HG03354 (cell line): Measurements from ENCODE around the gene PAN2.
"Not testable (repeated sequence)": the region's sequence is repeated elsewhere in the genome, so short reads cannot be mapped to it uniquely, and the experiment has no call there.

Experiments
- ATAC-seq: cut with Tn5 transposase; IDR thresholded peaks from one replicate; pipeline ENCODE4 v1.9.1; 2021; ENCODE audit warnings: mild to moderate bottlenecking; ENCODE audit not compliant: unreplicated experiment, poor library complexity, severe bottlenecking

Gene PAN2

DNA sequence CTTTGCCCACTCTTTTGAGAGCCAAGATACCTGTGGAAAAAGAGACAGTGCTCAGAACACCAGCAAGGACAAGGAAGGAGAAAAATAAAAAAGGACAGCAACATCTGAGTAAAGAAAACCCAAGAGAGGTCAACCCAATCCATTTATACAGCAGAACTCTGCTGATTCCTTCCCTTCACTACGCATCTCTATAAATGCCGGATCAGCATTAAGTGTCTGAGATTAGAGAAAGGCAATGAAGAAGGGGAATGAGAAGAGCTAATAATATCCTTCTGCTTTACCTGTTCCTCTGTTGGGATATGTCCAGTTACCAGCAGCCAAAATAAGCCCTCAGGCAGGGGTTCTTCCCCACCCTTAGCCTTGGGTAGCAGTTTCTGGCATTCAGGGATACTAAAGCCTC is 51.2 kb downstream of the PAN2 start:
- no peak for ATAC-seq

DNA sequence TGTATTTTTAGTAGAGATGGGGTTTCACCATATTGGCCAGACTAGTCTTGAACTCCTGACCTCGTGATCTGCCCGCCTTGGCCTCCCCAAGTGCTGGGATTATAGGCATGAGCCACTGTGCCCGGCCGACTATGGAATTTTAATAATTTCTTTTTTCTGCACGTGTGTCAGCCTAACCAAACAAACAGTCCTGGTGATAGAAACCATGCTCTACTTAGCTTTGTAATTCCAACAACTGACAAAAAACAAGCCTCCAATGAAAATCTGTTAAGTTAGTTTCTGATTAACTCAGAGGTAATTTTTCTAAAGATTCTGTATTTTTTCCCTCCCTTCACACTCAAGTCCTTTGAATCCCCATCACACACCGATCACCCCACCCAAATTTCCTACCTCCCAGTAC is 51.8 kb downstream of the PAN2 start:
- no peak for ATAC-seq

DNA sequence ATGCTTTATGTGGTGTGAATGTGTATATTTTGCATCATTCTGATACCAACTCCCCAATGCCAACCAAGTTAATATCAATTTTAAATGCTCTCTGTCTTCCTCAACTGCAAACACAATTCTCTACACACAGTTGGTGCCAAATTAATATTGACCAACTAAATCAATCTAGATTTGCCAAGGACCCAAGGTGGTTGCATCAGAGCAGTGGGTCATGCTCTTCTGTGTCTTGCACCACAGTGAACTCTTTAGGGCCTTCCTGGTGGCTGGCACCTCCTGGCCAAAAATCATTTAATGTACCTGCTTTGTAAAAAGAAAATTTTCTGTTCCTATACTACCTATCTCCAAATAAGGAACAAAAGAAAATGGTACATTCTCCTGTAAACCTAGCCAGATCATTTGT is 53.0 kb downstream of the PAN2 start:
- no peak for ATAC-seq

DNA sequence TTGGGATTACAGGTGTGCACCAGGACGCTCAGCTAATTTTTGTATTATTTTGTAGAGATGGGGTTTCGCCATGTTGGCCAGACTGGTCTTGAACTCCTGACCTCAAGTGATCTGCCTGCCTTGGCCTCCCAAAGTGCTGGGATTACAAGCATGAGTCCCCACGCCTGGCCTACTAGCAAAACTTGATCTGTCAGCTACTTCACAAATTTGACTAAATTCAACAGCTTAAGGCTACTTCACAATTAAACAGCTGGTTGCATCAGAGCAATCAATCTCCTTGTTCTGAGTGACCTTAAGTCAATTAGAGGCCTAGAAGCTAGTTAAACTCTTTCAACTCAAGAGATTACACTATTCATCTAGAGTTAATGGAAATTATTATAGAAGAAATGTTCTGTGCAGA is 54.9 kb downstream of the PAN2 start:
- ATAC-seq: no peak

DNA sequence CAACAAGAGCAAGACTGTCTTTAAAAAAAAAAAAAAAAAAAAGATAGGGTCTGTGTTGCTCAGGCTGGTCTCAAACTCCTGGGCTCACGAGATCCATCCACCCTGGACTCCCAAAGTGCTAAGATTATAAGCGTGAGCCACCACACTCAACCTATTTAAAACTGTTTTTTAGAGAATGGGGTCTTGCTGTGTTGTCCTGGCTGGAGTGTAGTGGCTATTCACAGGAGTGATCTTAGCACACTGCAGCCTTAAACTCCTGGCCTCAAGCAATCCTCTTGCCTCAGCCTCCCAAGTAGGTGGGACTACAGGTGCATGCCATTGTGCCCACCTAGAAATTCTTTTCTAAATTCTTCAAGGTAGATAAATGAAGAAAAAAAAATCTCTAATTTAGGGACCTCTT is 59.5 kb downstream of the PAN2 start:
- no peak for ATAC-seq

DNA sequence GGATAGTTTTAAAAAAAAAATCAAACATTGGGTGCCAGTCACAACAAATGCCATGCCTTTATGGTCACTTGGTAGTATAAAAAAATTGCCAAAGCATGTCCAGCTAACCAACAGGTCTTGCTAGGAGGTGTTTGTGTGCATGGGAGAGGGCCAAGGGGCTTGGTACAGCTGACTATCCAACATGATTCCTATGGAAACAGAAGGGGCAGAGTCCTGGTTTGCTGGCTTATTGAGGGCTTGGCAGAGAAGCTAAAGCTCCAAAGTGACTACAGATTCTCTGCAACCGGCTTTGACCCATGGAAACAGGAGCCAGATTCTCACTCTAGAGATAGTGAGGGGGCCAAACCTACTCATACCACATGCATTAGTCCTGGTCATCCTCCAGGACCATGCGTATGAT is 61.3 kb downstream of the PAN2 start:
- ATAC-seq: not testable (repeated sequence)

DNA sequence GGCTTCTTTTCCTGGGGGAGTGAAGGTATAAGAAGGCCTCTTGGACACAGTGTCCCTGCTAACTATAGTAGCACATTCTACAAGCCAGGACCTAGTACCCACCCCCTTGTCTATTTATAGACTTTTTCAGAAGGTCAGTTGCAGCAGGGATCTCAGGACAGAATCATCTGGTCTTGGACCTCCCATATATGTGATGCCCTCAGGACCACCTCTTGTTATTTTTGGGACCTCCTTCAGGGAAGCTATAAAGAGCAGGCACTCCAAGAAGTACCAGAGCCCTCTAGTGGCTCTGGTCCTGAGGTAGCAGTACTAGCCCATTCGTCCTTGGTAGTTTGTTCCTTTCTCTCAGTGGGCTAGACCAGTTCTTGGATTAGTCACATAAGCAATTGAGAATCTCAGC is 62.8 kb downstream of the PAN2 start:
- no peak for ATAC-seq

DNA sequence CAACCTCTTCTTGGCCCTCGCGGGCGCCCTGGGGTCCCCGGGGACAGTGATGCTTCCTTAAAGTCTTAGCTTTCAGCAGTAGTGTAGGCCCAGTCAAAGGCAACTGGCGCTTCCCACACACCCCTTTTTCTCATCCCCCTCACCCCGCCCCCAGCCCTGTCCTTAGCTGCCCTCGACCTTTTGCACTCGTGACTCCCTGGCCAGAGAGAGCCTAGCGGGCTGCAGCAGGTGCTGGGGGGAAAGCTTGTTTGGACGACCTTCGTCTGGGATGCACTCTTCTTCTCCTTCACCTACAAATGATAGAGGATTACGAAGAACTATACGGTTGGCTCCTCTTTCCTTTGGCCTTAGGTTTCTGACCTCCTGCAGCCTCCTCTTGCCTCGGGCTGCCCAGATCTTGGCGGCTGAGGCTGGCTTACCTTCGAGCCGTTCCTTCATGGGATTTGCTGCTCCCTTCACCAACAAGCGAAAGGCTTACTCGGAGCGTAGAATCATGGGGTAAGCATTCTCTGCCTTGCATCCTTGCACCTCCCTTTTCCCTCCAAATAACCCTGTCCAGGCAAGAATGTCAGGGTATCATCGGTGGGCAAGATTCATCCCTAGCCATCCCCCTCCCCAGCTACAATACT is 66.2 kb downstream of the PAN2 start:
- peak; percentile 1 for ATAC-seq

DNA sequence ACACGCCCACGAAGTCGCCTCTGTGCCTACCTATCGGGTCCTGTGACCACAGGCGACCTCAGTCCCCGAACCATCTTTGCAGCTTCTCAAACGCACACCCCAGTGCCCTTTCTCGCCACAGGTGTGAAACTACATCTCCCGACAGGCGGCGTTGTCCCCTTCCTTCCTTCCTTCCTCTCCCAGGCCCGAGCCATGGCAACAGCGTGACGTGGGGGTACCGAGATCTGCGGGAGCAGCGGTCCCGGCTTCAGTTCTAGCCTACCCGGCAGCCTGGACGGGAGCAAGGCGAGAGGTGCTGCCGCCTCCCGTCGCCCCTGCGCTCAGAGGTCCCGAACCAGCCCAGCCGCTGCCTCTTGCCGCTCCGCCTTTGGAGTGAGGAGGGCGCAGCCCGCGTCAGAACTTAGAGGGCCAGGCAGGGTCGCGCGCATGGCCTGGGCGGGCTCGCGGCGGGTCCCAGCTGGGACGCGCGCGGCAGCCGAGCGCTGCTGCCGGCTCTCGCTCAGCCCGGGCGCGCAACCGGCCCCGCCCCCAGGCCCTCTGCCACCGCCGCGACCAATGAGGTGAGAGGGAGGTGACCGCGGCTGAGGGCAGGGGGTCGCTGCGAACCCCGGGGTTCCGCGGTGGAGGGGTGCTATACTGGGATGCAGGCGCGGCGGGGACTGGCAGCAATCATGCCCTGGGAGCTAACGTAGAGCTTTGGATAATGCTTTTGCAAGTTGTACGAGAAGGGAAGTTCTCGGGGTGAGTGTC is 66.9 kb downstream of the PAN2 start, which contains the start of gene COQ10A:
TSS of gene COQ10A (plus strand) at position 250 of the 750 bp plus-strand sequence. CDS start at position 427, 177 bp downstream.
- ATAC-seq: peak; percentile 93
